ENCODE data around the gene MPND. TPM values are rescaled to one million over a fixed set of nuclear protein-coding genes. Genes with fewer than 3 reads are reported as not detected.

Gene MPND
- total RNA-seq, 4 donors from 2014 or later = 5.3 to 9.2 (median 7.6) TPM

GRCh38 chr19:4323692-4324091, 19.7 kb upstream of the MPND start:
- no peak for TF ChIP-seq POLR2A (IDR thresholded peaks at IDR 0.05; ENCODE audit: low read depth)
- no peak for TF ChIP-seq POLR2AphosphoS5 (IDR thresholded peaks at IDR 0.05)
- no peak for TF ChIP-seq EP300 (IDR thresholded peaks at IDR 0.05)
- no peak for TF ChIP-seq CTCF (IDR thresholded peaks at IDR 0.05)
- intact Hi-C loops (cut with DNase I) = no loop called here
- Histone ChIP-seq H3K27ac (replicated peaks in 1 of 4) (no peak overlapping the region), H3K36me3 (no peaks in the 10 kb centered on the region), H3K9me3 (peaks cover 0 to 9% (median 0%) of the 10 kb centered on the region in 4 donors), H3K4me1 (peaks cover 16 to 23% (median 21%) of the 10 kb centered on the region in 4 donors), H3K27me3 (peaks cover 0 to 37% (median 7%) of the 10 kb centered on the region in 4 donors), H3K4me3 (no peak overlapping the region)
- 100% methylated on average over 1 of the region's 9 CpGs for WGBS
- DNase-seq (ENCODE audit: extremely low spot score) = no peak

DNA sequence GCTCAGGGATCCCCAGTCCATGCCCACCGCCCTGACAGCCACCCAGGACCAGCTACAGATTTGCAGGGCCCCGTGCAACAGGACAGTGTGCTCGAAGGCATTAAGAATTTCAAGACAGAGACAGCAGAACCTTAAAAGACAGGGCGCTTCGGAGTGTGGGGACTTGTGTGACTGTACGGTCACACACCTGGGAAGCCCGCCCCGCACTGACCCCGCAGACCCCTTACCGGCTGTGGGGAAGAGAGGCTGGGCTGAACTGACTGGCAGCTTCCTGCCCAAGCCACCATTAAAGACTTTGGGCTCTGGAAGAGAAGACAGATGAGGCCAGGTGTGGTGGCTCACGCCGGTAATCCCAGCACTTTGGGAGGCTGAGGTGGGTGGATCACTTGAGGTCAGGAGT, 19.1 kb upstream of the MPND start:
- Histone ChIP-seq H3K36me3 (no peaks in the 10 kb centered on the region), H3K27ac (replicated peaks in 1 of 4) (no peak overlapping the region), H3K4me3 (no peak overlapping the region), H3K27me3 (peaks cover 0 to 43% (median 7%) of the 10 kb centered on the region in 4 donors), H3K9me3 (peaks cover 0 to 9% (median 0%) of the 10 kb centered on the region in 4 donors), H3K4me1 (peaks cover 20 to 28% (median 25%) of the 10 kb centered on the region in 4 donors)
- TF ChIP-seq POLR2A (IDR thresholded peaks at IDR 0.05; ENCODE audit: low read depth) (no peak), EP300 (IDR thresholded peaks at IDR 0.05) (no peak), POLR2AphosphoS5 (IDR thresholded peaks at IDR 0.05) (no peak), CTCF (IDR thresholded peaks at IDR 0.05) (no peak)
- DNase-seq (ENCODE audit: extremely low spot score) = no peak
- WGBS = 77% methylated on average over 12 of the region's 12 CpGs
- intact Hi-C loops (cut with DNase I) = no loop called here

DNA sequence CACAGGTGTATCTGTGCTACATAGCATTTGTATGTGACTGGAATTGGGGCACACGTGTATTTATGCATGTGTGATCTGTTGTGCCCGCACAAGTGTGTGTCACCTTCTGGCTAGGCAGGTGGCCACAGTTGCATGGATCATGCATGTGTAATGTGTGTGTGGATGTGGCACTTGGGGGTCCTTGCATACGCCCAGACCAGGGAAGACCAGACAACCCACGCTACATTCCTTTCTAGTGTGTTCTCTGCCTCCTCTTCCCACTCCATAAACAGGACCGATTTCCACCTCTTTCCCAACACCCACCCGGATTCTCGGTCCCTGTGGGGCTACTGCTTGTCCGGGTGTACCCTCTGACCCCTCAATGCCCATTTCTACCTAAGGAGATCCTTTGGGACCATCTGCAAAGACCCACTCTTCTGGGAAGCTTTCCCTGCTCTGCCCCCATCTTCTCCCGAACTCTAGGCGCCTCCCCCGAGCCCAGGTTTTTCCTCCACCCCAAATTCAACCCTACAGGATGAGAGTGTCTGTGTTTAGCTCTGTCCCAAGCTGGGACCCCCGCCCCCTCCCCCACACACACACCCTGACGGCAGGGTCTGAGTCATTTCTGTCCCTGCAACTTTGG, 17.0 kb upstream of the MPND start:
- intact Hi-C loops (cut with DNase I) = no loop called here
- Histone ChIP-seq H3K36me3 (no peaks in the 10 kb centered on the region), H3K4me1 (peaks cover 20 to 30% (median 26%) of the 10 kb centered on the region in 4 donors), H3K27ac (replicated peaks in 1 of 4) (no peak overlapping the region), H3K4me3 (peak overlapping the region in 1 of 4 donors; percentile 55), H3K27me3 (peaks cover 0 to 47% (median 7%) of the 10 kb centered on the region in 4 donors), H3K9me3 (peaks cover 0 to 9% (median 0%) of the 10 kb centered on the region in 4 donors)
- no peak for TF ChIP-seq EP300 (IDR thresholded peaks at IDR 0.05)
- TF ChIP-seq POLR2A (IDR thresholded peaks at IDR 0.05; ENCODE audit: low read depth) = no peak
- TF ChIP-seq CTCF (IDR thresholded peaks at IDR 0.05) = no peak
- no peak for TF ChIP-seq POLR2AphosphoS5 (IDR thresholded peaks at IDR 0.05)
- 63% methylated on average over 11 of the region's 13 CpGs for WGBS
- DNase-seq (ENCODE audit: extremely low spot score) = no peak

GRCh38 chr19:4326837-4327251, 16.5 kb upstream of the MPND start:
- DNase-seq (ENCODE audit: extremely low spot score) = no peak
- Histone ChIP-seq H3K27me3 (peaks cover 0 to 47% (median 7%) of the 10 kb centered on the region in 4 donors), H3K36me3 (no peaks in the 10 kb centered on the region), H3K4me1 (peaks cover 20 to 30% (median 26%) of the 10 kb centered on the region in 4 donors), H3K9me3 (peaks cover 0 to 9% (median 0%) of the 10 kb centered on the region in 4 donors), H3K4me3 (peak overlapping the region; percentile 36 to 63 (median 55)), H3K27ac (replicated peaks in 1 of 4) (no peak overlapping the region)
- intact Hi-C loops (cut with DNase I) = no loop called here
- no peak for TF ChIP-seq EP300 (IDR thresholded peaks at IDR 0.05)
- no peak for TF ChIP-seq POLR2AphosphoS5 (IDR thresholded peaks at IDR 0.05)
- TF ChIP-seq POLR2A (IDR thresholded peaks at IDR 0.05; ENCODE audit: low read depth) = no peak
- TF ChIP-seq CTCF (IDR thresholded peaks at IDR 0.05) = no peak
- WGBS = no CpG with 5 or more reads among the region's 33 CpGs

Measured in esophagus muscularis mucosa (tissue), 4 donors.